Prostate gland (tissue), 2 donors: ENCODE data around the gene SFT2D3.

Experiments
- CTCF ChIP-seq, 4 experiments: fragments of 200-600 bp in 2 of 4; fragments of 450-650 bp in 2 of 4; sonication (generic) in 2 of 4; IDR thresholded peaks; 1 replicate in 3 of 4; 2 replicates in 1 of 4; pipeline ENCODE4 v1.5.1; 2016 to 2019; ENCODE audit warnings: antibody characterized with exemption in 4 of 4, mild to moderate bottlenecking in 2 of 4, moderate library complexity in 2 of 4
- POLR2A ChIP-seq: fragments of 450-650 bp; IDR thresholded peaks from one replicate; pipeline ENCODE4 v1.6.1; 2016; ENCODE audit warnings: antibody characterized with exemption, mild to moderate bottlenecking

GRCh38 chr2:127704641-127705390 lies 3.5 kb downstream of the SFT2D3 start:
- TF ChIP-seq CTCF (IDR thresholded peaks at IDR 0.05) (no peak), POLR2A (no peak)
